Suprapubic skin (tissue), 4 donors: ENCODE data around the gene CAPZB.

Source experiments
- POLR2A ChIP-seq, 2 donors: fragments of 450-650 bp; IDR thresholded peaks; one replicate each; pipeline ENCODE4 v1.6.1; 2017; ENCODE audit warnings: antibody characterized with exemption in 2 of 2, mild to moderate bottlenecking in 2 of 2, moderate library complexity in 2 of 2
- POLR2AphosphoS5 ChIP-seq, 3 donors: sonication (generic); formaldehyde crosslinking; IDR thresholded peaks; one replicate each; pipeline ENCODE4 v1.6.1; 2017; ENCODE audit warnings: antibody characterized with exemption in 3 of 3
- TF ChIP-seq, protein P1 (sequence below), 2 donors: fragments of 200-600 bp in 1 of 2; fragments of 450-650 bp in 1 of 2; sonication (generic) in 1 of 2; IDR thresholded peaks; one replicate each; pipeline ENCODE4 v1.5.1; 2016 to 2019; ENCODE audit warnings: antibody characterized with exemption in 2 of 2, mild to moderate bottlenecking in 1 of 2, moderate library complexity in 1 of 2

DNA sequence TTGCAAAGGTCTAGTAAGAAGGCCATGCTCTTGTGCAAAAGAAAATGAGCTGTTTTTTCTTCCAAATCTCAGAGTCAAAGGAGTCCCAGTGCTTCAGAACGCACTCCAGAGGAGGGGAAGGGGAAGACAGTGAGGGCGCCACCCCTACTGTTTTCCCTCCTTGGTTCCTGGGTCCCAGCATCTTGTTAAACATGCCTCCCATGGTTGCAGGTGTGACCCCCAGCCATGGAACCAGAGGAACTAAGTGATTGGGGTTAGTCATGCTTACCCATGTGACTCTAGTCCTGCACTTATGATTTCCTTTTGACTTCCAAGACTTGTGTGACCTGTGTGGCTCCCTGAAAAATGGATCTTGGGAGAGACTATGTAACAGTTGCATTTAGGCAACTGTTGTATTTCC is 190.7 kb downstream of the CAPZB start:
- TF ChIP-seq, protein P1, sequence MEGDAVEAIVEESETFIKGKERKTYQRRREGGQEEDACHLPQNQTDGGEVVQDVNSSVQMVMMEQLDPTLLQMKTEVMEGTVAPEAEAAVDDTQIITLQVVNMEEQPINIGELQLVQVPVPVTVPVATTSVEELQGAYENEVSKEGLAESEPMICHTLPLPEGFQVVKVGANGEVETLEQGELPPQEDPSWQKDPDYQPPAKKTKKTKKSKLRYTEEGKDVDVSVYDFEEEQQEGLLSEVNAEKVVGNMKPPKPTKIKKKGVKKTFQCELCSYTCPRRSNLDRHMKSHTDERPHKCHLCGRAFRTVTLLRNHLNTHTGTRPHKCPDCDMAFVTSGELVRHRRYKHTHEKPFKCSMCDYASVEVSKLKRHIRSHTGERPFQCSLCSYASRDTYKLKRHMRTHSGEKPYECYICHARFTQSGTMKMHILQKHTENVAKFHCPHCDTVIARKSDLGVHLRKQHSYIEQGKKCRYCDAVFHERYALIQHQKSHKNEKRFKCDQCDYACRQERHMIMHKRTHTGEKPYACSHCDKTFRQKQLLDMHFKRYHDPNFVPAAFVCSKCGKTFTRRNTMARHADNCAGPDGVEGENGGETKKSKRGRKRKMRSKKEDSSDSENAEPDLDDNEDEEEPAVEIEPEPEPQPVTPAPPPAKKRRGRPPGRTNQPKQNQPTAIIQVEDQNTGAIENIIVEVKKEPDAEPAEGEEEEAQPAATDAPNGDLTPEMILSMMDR (IDR thresholded peaks at IDR 0.05) = no peak
- no peak for TF ChIP-seq POLR2A (IDR thresholded peaks at IDR 0.05)
- no peak for TF ChIP-seq POLR2AphosphoS5 (IDR thresholded peaks at IDR 0.05)
